Measurements from ENCODE around the gene KCNQ1. TPM values are rescaled to one million over a fixed set of nuclear protein-coding genes. Genes with fewer than 3 reads are reported as not detected.

Gene KCNQ1
- total RNA-seq, 4 donors from 2014 or later, result 0.81 to 2.2 (median 1.6) TPM

- intact Hi-C loops (cut with DNase I; ENCODE audit: low total_unique reads), result loop anchor here (2.0 to 10.0 kb wide), 3 partner anchors 101 to 565 kb away; partner anchors contain the start of genes C11orf21 and TSPAN32
- TF ChIP-seq CTCF (IDR thresholded peaks at IDR 0.05) (no peak), POLR2A (IDR thresholded peaks at IDR 0.05) (no peak)
- no peak overlapping the region for H3K4me3 ChIP-seq (ENCODE audit: low read depth, poor library complexity, severe bottlenecking)
- peak in 1 of 2 donors; percentile 82 for DNase-seq (ENCODE audit: low spot score in 2 of 2)
- 85 to 89% methylated on average over 16 to 17 of the region's 17 CpGs for WGBS, 2 donors
Measured at GRCh38 chr11:2530131-2530854, 85.5 kb downstream of the KCNQ1 start.

- 74 to 81% methylated on average over 7 to 9 of the region's 10 CpGs for WGBS, 2 donors
- no peak for DNase-seq (ENCODE audit: low spot score in 2 of 2)
- TF ChIP-seq CTCF (IDR thresholded peaks at IDR 0.05), result no peak
- TF ChIP-seq POLR2A (IDR thresholded peaks at IDR 0.05), result no peak
- intact Hi-C loops (cut with DNase I; ENCODE audit: low total_unique reads), result loop anchor here (2.0 to 10.0 kb wide), 3 partner anchors 102 to 564 kb away; partner anchors contain the start of genes C11orf21 and TSPAN32
- no peak overlapping the region for H3K4me3 ChIP-seq (ENCODE audit: low read depth, poor library complexity, severe bottlenecking)
Measured at GRCh38 chr11:2530855-2531200, 86.0 kb downstream of the KCNQ1 start.

- intact Hi-C loops (cut with DNase I; ENCODE audit: low total_unique reads), result loop anchor here (2.0 to 10.0 kb wide), 3 partner anchors 103 to 563 kb away; partner anchors contain the start of genes C11orf21 and TSPAN32
- peak; percentile 49 to 94 for DNase-seq (ENCODE audit: low spot score in 2 of 2)
- WGBS, 2 donors, result 29 to 33% methylated on average over 13 to 14 of the region's 14 CpGs
- no peak for TF ChIP-seq POLR2A (IDR thresholded peaks at IDR 0.05)
- TF ChIP-seq CTCF (IDR thresholded peaks at IDR 0.05), result peak in 1 of 3 donors; percentile 83
- H3K4me3 ChIP-seq (ENCODE audit: low read depth, poor library complexity, severe bottlenecking), result no peak overlapping the region
Measured at GRCh38 chr11:2531277-2531986, 86.6 kb downstream of the KCNQ1 start.

GRCh38 chr11:2531987-2532703, 87.3 kb downstream of the KCNQ1 start:
- DNase-seq (ENCODE audit: low spot score in 2 of 2), result no peak
- WGBS, 2 donors, result 78 to 80% methylated on average over 21 of the region's 21 CpGs
- intact Hi-C loops (cut with DNase I; ENCODE audit: low total_unique reads), result loop anchor here (2.0 to 10.0 kb wide), 4 partner anchors 103 to 563 kb away; partner anchors contain the start of genes C11orf21 and TSPAN32
- TF ChIP-seq POLR2A (IDR thresholded peaks at IDR 0.05) (no peak), CTCF (IDR thresholded peaks at IDR 0.05) (no peak)
- H3K4me3 ChIP-seq (ENCODE audit: low read depth, poor library complexity, severe bottlenecking), result no peak overlapping the region

GRCh38 chr11:2532704-2533586, 88.1 kb downstream of the KCNQ1 start:
- H3K4me3 ChIP-seq (ENCODE audit: low read depth, poor library complexity, severe bottlenecking), result no peak overlapping the region
- intact Hi-C loops (cut with DNase I; ENCODE audit: low total_unique reads), result loop anchor here (2.0 to 10.0 kb wide), 3 partner anchors 228 to 562 kb away; partner anchors contain the start of genes C11orf21 and TSPAN32
- DNase-seq (ENCODE audit: low spot score in 2 of 2), result peak; percentile 84 to 98
- WGBS, 2 donors, result 19 to 25% methylated on average over 42 to 43 of the region's 43 CpGs
- TF ChIP-seq POLR2A (IDR thresholded peaks at IDR 0.05), result no peak
- peak in 1 of 3 donors; percentile 92 for TF ChIP-seq CTCF (IDR thresholded peaks at IDR 0.05)

Measured in lower leg skin (tissue), 4 donors.